NCI-H345 treated with DMSO at 0.1 percent for 48 hours (cell line): Measurements from ENCODE around the gene CLEC16A.
"Not testable (repeated sequence)": the region's sequence is repeated elsewhere in the genome, so short reads cannot be mapped to it uniquely, and the experiment has no call there.

Experiments used
- DNase-seq: peaks from one replicate; lab custom pipeline; 2025; ENCODE audit not compliant: unreplicated experiment; lab: John Stamatoyannopoulos, UW

The CLEC16A gene

DNA sequence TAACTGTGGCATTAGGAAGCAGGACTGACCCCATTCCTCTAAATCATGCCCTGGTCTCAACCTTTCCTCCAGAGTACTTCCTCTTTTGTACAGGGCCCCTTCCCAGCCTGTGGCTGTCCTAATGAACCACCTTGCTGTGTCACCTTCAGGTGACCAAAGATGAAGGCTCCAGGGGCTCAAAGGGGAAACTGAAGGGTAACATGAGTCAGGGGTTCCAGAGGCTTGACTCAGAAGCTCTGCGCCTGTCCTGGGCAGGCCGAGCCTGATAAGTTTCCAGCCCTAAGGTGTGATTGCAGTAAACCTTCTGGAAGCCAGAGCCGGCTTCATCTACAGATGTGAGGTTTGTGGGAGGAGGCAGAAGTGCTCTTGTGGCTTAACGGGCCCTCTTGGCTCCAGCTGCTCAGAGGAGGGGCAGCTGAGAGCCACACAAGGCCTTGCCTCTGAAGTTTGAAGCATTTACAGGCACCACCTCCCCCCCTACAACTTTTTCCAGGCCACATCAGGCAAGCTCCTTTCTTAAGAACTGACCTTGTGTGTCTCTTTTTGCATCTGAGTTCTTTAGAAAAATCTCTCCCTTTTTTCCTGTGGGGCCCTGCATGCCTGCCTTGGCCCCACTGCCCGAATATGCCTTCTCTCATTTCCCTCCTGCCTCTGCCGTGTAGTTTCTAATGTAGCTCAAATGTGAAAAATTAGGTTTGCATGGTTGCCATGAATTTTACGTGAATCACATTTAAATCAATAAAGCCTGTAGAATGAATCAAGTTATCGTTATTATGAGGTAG is 149.9 kb downstream of the CLEC16A start:
- no peak for DNase-seq

DNA sequence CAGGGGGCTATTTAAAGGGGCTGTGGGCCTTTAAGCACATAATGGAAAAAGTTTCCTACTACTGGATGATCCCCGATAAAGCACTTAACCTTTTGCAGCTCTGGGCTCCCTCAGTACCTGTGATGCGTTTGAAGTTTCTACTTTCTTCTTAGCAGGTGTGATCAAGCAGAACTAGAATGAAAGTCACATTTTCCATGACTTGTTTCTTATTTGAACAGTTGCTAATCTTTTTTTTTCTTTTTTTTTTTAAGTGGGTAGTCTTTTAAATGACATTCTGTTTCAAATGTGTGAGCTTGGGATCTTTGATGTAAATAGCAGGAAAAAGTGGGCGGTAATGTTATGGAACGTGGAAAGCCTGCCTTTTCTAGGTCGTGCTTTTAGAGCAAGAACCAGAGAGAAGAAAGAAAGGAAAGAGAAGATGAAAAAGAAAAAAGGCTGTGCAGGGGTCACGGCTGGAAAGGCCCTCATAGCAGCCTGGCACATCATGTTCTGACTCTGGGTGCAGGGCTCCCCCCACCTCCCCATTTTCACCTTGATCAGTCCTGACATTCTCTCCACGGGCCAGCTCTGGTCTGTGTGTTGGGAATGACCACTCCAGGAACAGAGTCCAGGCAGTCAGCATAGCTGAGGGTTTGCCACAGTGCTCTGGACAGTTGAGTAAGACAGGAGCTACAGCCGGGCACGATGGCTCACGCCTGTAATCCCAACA is 150.6 kb downstream of the CLEC16A start:
- DNase-seq, result no peak

DNA sequence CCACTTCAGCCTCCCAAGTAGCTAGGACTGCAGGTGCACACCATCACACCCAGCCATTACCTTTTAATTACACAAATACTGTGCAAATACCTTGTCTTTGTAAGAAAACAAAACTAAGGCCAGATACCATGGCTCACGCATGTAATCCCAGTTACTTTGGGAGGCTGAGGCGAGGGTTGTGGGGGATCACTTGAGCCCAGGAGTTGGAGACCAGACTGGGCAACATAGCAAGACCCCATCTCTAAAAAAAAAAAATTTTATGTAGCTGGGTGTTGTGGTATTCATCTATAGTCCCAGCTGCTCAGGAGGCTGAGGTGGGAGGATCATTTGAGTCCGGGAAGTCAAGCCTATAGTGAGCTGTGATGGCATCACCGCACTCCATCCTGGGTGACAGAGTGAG is 151.6 kb downstream of the CLEC16A start:
- DNase-seq, result no peak

DNA sequence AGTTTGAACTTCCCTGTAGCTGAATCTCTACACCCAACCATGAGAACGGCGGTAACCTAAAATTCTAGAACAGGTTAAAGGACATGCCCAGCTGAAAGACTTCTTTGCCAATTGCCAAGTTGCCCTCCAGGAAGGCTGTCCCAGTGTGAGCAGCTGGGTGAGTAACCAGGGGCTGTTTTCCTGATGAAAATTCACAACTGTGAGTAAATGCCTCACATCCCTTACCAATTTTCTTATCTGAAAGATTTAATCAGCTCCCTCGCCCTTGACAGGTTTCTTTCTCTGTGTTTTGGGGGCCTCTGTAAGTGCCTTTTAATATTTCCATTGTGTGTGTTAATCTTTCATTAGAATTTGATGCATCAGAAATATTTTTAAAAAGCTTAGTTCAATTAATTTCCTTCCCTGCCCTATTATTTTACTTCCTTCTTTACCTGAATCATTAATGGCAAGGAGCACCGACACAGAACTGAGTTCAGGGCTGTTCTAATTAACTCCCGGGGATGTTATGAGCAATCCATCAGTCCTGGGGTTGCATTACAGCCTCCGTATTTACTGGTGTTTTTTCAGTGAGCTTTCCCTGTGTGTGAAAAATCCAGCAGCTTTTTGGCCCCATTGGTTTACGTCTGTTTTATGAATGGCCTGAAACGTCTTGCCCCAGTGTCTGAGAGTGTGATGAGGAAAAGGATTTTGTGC is 152.9 kb downstream of the CLEC16A start:
- DNase-seq, result no peak

DNA sequence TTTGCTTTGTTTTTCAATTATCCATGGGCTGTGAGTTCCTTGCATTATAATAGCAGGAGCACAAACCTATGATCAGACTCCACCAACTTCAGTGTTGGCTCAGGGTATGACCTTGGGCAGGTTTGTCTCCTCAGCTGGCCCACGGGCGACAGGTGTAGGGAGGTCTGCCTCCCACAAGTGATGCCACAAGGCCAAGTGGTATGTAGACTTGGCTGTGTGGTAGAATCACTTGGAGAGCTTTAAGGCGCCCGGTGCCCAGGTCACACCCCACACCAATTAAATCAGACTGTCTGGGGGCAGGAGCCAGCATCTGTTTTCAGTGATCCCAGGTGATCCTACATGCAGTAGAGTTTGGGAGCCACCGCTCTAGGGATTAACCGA is 153.4 kb downstream of the CLEC16A start:
- no peak for DNase-seq

DNA sequence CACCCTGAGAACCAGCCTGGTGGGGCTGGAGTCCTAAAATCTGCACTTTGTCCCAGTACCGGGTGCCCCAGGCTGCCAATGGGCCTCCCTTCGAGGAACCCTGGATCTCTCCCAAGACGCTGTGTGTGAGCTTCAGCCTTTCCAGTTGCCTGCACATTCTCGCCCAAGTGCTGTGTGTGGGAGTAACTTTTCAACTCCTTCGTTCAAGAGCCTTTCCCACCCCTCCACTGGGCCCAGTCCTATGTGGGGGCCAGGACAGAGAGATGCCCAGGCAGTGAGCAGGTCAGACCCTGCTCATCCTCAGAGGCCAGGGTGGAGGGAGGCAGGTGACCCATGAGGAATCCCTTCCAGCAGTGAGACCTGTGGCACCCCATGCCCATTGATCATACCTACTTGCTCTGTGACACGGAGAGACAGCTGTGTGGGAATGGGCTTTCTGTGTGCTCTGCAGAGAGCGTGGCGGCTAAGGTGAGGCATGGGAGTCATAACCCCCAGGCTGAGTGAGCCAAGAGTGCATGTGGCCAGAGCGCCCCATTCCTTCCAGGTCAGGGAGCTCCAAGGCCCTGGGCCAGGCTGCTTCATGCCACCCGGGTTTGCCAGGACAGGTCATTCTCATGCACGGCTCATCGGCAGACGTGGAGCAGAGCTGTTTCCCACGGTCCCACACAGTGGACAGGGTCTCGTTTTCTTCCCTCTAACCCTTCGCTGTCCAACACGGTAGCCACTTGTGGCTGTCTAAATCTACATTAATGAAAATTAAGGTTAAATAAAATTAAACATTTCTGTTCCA is 154.4 kb downstream of the CLEC16A start:
- DNase-seq, result no peak

DNA sequence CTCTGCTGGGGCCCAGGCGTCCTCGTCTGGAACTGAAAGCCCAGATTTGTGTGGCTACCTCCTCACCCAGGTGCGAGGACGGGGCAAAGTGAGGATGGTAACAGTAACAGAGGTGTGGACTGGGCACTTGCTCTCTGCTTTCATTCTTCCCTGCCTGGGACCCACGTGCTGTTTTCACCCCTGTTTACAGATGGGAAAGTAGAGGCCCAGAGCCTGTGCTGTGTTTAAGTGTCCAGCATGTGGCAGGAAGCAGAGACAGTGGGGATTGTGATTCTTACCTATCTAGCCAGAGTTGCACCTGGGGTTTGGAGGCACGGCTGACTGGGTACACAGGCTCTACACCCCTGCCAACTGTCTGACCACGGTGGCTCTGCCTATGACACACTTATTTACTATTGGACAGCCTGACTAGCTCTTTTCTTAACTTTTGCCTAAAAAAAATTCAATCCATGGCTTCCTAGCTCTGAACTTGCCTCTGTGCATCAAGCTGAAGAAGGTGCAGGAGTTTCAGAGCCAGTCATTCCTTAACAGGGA is 155.4 kb downstream of the CLEC16A start:
- DNase-seq, result no peak

DNA sequence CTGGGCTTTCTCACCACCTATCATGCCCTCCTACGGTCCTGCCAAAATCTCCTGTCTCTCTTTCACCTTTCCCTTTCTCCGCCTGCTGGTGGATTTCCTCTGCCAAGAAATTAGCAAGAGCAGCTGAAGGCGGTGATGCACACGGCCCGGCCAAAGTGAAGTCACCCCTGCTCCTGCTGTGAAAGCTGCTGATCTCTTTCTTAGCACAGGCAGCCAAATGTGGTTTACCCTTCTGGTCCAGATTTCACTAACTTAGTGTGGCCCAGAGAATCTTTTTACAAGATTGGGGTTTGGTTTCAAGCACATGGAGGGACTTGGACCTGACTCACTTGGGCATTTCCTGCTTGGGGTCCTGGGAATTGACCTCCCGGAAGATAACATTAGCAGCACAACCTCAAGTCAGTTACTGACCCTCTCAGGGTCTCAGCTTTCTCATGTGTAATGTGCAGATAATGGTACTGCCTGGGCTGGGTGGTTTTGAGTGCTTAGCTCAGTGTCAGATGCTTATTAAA is 155.9 kb downstream of the CLEC16A start:
- no peak for DNase-seq

DNA sequence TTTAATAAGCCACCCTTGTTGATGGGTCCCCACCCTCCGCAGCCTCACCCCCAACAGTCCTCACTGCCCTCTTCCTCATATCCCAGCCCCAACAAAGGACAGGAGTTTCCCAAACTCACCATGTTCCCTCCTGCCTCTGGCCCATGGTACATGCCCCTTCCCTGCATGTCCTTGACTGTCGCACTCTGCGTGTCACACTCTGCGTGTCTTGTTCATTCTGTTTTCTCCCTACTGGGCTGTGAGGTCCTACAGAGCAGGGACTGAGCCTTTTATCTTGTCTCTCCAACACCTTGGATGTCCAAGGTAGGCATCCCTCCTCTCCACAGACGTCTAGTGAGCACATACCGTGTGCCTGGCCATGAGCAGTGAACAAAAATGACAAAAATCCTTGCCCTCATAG is 156.9 kb downstream of the CLEC16A start:
- no peak for DNase-seq

DNA sequence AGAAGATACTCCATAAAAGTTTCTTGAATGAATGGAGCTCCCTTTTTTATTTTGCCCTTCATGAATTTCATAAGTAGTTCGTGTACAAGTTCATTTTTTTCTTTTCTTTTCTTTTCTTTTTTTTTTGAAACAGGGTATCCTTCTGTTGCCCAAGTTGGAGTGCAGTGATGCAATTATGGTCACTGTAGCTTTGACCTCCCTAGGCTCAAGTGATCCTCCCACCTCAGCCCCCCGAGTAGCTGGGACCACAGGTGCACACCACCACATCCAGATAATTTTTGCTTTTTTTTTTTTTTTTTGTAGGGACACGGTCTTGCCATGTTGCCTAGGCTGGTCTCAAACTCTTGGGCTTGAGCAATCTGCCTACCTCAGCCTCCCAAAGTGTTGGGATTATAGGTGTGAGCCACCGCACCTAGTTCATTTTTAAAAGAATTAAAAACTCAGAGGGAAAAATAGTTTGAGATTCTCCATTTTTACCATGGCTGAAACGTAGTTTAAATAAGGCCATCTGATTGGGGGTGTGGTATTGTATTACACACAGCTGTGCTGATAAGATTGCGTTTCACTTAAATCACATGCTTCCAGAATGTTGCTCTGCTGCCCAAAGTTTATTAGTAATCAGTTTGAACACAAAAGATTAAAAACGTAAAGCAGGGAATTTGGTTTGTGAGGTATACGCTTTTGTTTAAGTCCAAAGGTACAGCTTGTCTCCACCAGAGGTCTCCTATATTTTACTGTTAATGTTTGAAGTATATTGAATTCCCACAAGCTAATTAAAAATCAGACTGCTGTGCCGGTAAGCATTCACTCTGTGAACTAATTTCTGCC is 157.5 kb downstream of the CLEC16A start:
- DNase-seq, result no peak

DNA sequence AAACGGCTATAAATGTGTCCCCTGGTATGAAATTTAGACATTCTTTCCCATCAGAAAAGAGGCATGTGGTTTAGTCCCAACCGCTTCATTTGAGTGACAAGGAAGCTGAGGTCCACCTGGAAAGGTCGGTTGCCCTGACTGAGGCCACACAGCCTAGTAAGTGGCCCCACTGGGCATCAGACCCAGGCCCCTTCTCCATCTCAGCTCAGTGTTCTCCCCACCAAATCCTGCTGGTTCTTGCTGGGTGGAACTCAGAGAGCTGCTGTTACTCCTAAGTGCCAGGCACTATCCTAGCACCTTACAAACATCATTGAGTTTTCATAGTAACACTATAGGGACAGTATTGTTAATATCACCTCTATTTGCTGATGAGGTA is 158.1 kb downstream of the CLEC16A start:
- DNase-seq, result no peak

DNA sequence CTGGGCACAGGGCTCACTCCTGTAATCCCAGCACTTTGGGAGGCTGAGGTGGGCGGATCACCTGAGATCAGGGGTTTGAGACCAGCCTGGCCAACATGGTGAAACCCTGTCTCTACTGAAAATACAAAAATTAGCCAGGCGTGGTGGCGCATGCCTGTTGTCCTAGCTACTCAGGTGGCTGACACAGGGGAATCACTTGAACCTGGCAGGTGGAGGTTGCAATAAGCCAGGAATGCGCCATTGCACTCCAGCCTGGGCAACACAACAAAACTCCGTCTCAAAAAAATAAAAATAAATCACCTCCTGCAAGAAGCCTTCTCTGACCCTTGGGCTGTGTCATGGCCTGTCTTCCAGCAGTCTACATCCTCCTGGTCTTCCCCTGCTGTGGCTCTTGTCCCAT is 158.9 kb downstream of the CLEC16A start:
- DNase-seq, result not testable (repeated sequence)

DNA sequence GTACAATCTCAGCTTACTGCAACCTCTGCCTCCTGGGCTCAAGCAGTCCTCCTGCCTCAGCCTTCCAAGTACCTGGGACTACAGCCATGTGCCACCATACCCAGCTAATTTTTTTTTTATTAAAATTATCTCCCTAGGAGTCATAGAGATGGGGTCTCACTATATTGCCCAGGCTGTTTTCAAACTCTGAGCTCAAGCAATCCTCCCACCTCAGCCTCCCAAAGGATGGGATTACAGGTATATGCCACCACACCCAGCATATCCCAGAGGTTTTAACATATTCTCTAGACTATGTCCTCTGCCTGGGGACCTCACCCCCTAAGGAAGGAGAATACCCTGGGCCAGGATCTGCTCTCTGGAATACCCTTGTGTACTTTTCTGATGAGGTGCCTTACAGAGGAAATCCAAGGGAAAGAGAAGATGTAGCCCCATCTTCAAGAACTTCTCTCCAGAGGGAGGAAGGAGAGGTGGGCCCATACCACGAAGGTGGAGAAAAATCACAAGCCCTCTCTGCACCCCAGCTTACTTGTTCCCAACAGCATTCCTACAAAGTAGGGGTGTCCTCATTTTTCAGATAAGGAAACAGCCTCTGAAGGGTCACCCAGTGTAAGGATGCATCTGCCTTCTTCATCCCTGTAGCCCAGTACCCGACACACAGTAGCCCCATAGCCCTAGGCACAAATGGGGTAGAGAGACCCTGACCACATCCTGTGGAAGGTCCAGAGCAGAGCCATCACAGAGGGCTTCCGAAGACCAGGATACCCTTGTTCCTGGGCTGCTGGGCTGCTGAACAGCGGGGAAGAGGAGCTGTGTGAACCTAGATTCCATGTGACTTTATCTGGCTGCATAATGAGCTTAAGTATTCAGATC is 160.0 kb downstream of the CLEC16A start:
- DNase-seq, result no peak

DNA sequence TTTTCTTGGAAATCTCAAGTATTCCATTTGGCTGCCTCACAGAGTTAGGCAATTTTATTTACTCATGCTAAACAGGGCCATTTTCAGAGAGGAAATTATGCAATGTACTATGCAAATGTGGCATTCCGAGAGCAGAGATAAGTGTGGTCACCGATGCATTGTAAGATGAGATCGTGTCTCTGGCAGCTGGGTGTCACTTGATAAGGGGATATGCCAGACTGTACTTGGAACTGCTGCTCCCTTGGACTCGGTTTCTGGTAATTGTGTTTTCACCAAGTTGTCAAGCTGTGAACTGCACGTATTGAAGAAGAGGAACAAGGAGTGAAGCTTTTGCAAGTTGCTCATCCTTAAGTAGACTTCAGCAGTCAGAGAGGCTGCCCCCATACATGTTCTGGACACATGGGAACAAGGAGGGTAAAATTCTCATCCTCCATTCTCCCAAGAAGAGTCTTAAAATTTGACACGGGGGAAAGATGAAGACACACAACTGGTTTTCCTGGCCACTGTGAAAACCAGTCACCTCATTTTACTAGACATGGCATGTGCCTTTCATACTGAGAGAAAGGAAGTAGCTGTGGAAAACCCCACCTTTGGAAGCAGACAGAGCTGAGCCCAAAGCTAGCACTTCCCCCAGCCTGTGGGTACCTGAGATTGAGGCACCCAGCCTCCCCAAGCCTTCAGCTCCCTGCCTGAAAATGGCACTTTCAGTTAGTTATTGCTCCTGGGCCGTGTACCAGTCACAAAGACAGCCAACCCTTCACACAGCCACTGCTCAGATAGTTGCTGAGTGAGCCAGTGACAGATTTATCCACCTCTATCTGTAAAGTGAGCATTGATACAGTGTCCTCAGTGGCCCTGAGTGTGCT is 160.9 kb downstream of the CLEC16A start:
- DNase-seq, result no peak

DNA sequence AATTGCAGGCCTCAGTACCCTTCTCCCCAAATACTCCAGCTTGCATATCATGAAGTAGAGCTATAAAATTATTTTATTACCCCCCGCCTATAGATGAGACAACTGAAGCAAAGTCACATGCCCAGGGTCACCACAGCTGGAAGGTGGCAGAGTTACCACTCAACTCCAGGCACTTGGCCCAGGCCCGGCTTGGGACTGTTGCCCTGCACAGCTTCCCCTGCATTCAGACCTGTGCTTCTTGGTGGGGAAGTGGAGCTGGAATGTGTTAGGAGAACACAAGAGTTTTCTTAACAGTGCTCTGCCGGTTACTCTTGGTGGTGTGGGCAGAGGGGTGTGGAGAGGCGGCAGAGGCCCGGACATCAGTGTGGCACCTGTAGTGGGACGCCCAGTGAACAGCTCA is 162.4 kb downstream of the CLEC16A start:
- no peak for DNase-seq

DNA sequence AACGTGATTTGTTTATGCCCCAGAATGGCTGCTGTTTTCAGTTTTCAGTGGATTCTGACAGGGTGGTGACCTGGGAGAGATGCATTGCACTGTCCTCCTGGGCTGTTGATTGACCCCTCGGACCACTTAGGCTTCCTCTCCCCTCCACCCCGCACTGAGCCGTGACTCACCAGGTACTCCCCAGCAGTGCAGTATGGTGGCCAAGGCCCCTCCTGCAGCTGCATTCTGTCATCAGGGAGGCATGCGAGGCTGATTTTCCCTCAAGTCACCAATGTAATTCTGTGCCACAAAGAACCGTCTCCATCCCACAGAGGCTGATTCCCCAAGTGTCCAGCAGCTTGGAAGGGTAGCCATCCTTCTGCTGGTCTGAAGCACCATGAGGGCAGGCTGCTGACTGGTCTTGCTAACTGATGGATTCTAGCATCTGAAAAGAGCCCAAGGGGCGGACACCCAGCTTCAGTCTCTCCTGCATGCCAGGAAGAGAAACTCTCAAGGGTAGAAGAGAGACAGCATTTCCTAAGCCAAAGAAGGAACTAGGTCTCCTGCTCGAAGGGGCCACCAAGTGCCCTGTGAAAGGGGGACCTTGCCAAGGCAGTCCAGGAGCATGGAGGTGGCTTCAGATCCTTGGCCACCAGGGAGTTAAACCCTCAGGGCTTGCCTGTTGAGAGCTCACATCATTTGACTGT is 163.6 kb downstream of the CLEC16A start:
- no peak for DNase-seq

DNA sequence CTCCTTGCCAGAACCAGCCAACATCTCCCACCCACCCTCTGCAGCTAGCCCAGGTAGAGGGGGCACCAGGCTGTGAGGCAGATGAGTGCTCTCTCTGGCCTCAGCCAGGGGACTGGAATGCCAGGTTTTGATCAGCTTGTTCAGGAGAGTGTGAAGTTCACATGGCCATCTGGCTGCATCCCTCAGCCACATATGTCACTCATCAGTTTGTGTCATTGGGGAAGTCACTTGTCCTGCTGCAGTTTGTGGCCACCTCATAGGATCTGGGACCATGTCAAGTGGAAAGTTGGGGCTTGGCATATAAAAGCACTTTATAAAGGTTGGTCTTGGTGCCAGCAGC is 164.1 kb downstream of the CLEC16A start:
- DNase-seq, result no peak

DNA sequence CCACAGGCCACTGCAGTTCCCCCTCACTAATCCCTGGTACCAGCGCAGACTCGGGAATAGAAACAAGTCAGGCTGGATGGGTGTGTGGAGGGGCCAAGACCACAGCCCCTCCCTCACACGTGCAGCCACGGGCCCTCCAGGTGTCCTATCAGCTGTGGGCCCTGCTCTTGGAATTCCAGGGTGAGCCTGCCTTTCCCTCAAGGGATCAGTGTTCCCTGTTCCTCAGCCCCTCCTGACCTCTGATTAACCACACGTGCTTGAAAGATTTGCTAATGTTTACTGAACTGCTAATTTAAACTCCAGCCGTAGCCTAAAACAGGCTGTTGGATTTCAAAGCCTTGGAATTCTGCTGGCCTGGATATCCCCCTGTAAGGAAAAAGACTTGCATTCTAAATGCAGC is 165.2 kb downstream of the CLEC16A start:
- DNase-seq, result no peak
